ENCODE measurements around the gene TXNDC11.

TXNDC11 gene

GRCh38 chr16:11747949-11748403, 5.3 kb upstream of the TXNDC11 start:
- no peaks in the 10 kb centered on the region for H3K79me2 ChIP-seq (ENCODE audit: insufficient read depth, low read depth)
- peaks cover 64% of the 10 kb centered on the region for H3K4me1 ChIP-seq (ENCODE audit: low read depth, poor library complexity, severe bottlenecking)
- no peak for TF ChIP-seq CTCF (conservative IDR thresholded peaks at IDR 0.05; ENCODE audit: low read depth, low read length)
- H3K27me3 ChIP-seq (ENCODE audit: insufficient read depth, low read depth): no peaks in the 10 kb centered on the region
- no peaks in the 10 kb centered on the region for H4K20me1 ChIP-seq (ENCODE audit: insufficient read depth)
- peak overlapping the region; percentile 0; the same call in 1 of the 2 replicates for H3K9ac ChIP-seq
- no peak overlapping the region for H3K4me3 ChIP-seq (IDR thresholded peaks at IDR 0.05; ENCODE audit: insufficient read depth, low read depth, low read length)
- peaks cover 15% of the 10 kb centered on the region; the same call in 1 of the 2 replicates for H3K36me3 ChIP-seq (ENCODE audit: insufficient read depth)
- H2AFZ ChIP-seq (ENCODE audit: low read depth): no peak overlapping the region
- peak overlapping the region; percentile 61 for H3K4me2 ChIP-seq
- peak overlapping the region; percentile 64; the same call in 1 of the 2 replicates for H3K27ac ChIP-seq

- H2AFZ ChIP-seq (ENCODE audit: low read depth): no peak overlapping the region
- peak overlapping the region; percentile 80 for H3K4me2 ChIP-seq
- H3K36me3 ChIP-seq (ENCODE audit: insufficient read depth): no peaks in the 10 kb centered on the region
- no peak overlapping the region for H3K4me3 ChIP-seq (IDR thresholded peaks at IDR 0.05; ENCODE audit: insufficient read depth, low read depth, low read length)
- TF ChIP-seq CTCF (conservative IDR thresholded peaks at IDR 0.05; ENCODE audit: low read depth, low read length): no peak
- H3K79me2 ChIP-seq (ENCODE audit: insufficient read depth, low read depth): peaks cover 32% of the 10 kb centered on the region
- peaks cover 77% of the 10 kb centered on the region for H3K4me1 ChIP-seq (ENCODE audit: low read depth, poor library complexity, severe bottlenecking)
- peak overlapping the region; percentile 25; the same call in 1 of the 2 replicates for H3K27ac ChIP-seq
- H3K9ac ChIP-seq: no peak overlapping the region
- no peaks in the 10 kb centered on the region for H3K27me3 ChIP-seq (ENCODE audit: insufficient read depth, low read depth)
- no peaks in the 10 kb centered on the region for H4K20me1 ChIP-seq (ENCODE audit: insufficient read depth)
These were observed 1.4 kb upstream of the TXNDC11 start for GRCh38 chr16:11744075-11744470.

- H3K27ac ChIP-seq: peak overlapping the region; percentile 73
These were observed 834 bp upstream of the TXNDC11 start for GRCh38 chr16:11743308-11744074.

GRCh38 chr16:11742093-11742535, 543 bp downstream of the TXNDC11 start:
- Histone ChIP-seq H3K27ac (peak overlapping the region; percentile 73), H3K9ac (peak overlapping the region; percentile 90), H3K4me1 (ENCODE audit: low read depth, poor library complexity, severe bottlenecking) (peaks cover 77% of the 10 kb centered on the region), H3K79me2 (ENCODE audit: insufficient read depth, low read depth) (peaks cover 52% of the 10 kb centered on the region), H3K36me3 (ENCODE audit: insufficient read depth) (no peaks in the 10 kb centered on the region), H2AFZ (ENCODE audit: low read depth) (peak overlapping the region; percentile 73), H3K4me3 (IDR thresholded peaks at IDR 0.05; ENCODE audit: insufficient read depth, low read depth, low read length) (no peak overlapping the region), H3K4me2 (peak overlapping the region; percentile 79), H4K20me1 (ENCODE audit: insufficient read depth) (no peaks in the 10 kb centered on the region), H3K27me3 (ENCODE audit: insufficient read depth, low read depth) (no peaks in the 10 kb centered on the region)
- no peak; the same call in 1 of the 2 replicates for TF ChIP-seq CTCF (conservative IDR thresholded peaks at IDR 0.05; ENCODE audit: low read depth, low read length)

More at GRCh38 chr16:11743308-11744074, 834 bp upstream of the TXNDC11 start:
- no peaks in the 10 kb centered on the region for H4K20me1 ChIP-seq (ENCODE audit: insufficient read depth)
- peaks cover 38% of the 10 kb centered on the region for H3K79me2 ChIP-seq (ENCODE audit: insufficient read depth, low read depth)
- peak overlapping the region; percentile 73 for H2AFZ ChIP-seq (ENCODE audit: low read depth)
- H3K4me1 ChIP-seq (ENCODE audit: low read depth, poor library complexity, severe bottlenecking): peaks cover 77% of the 10 kb centered on the region
- no peak overlapping the region for H3K4me3 ChIP-seq (IDR thresholded peaks at IDR 0.05; ENCODE audit: insufficient read depth, low read depth, low read length)
- H3K9ac ChIP-seq: peak overlapping the region; percentile 90; the same call in 1 of the 2 replicates
- H3K36me3 ChIP-seq (ENCODE audit: insufficient read depth): no peaks in the 10 kb centered on the region
- TF ChIP-seq CTCF (conservative IDR thresholded peaks at IDR 0.05; ENCODE audit: low read depth, low read length): no peak
- peak overlapping the region; percentile 80 for H3K4me2 ChIP-seq
- no peaks in the 10 kb centered on the region for H3K27me3 ChIP-seq (ENCODE audit: insufficient read depth, low read depth)
